ENCODE results near the gene HCN4. TPM values are rescaled to one million over a fixed set of nuclear protein-coding genes. Genes with fewer than 3 reads are reported as not detected.

HCN4 gene
- total RNA-seq, 1 experiment from 2014 or later, result 10.5 TPM

GRCh38 chr15:73333001-73333400 lies 35.8 kb downstream of the HCN4 start:
- POLR2A ChIA-PET, result no interaction called here
- no peaks in the 10 kb centered on the region for H3K27me3 Mint-ChIP-seq (ENCODE audit: low read depth)
- H3K36me3 Mint-ChIP-seq, result no peaks in the 10 kb centered on the region
- no peak for DNase-seq (ENCODE audit: low spot score)
- CTCF ChIA-PET, result interaction anchor here (1.1 to 1.9 kb wide), 3 partner anchors 27 to 372 kb away, joined by 3 to 5 read pairs (median 4); no protein-coding TSS in a partner anchor
- H3K4me1 Mint-ChIP-seq, result no peaks in the 10 kb centered on the region
- TF ChIP-seq GABPB1 (CRISPR knock-in tag; IDR thresholded peaks at IDR 0.05), result no peak
- TF ChIP-seq, protein P1, sequence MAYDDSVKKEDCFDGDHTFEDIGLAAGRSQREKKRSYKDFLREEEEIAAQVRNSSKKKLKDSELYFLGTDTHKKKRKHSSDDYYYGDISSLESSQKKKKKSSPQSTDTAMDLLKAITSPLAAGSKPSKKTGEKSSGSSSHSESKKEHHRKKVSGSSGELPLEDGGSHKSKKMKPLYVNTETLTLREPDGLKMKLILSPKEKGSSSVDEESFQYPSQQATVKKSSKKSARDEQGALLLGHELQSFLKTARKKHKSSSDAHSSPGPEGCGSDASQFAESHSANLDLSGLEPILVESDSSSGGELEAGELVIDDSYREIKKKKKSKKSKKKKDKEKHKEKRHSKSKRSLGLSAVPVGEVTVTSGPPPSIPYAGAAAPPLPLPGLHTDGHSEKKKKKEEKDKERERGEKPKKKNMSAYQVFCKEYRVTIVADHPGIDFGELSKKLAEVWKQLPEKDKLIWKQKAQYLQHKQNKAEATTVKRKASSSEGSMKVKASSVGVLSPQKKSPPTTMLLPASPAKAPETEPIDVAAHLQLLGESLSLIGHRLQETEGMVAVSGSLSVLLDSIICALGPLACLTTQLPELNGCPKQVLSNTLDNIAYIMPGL (CRISPR knock-in tag; IDR thresholded peaks at IDR 0.05), result no peak
- TF ChIP-seq, protein P2, sequence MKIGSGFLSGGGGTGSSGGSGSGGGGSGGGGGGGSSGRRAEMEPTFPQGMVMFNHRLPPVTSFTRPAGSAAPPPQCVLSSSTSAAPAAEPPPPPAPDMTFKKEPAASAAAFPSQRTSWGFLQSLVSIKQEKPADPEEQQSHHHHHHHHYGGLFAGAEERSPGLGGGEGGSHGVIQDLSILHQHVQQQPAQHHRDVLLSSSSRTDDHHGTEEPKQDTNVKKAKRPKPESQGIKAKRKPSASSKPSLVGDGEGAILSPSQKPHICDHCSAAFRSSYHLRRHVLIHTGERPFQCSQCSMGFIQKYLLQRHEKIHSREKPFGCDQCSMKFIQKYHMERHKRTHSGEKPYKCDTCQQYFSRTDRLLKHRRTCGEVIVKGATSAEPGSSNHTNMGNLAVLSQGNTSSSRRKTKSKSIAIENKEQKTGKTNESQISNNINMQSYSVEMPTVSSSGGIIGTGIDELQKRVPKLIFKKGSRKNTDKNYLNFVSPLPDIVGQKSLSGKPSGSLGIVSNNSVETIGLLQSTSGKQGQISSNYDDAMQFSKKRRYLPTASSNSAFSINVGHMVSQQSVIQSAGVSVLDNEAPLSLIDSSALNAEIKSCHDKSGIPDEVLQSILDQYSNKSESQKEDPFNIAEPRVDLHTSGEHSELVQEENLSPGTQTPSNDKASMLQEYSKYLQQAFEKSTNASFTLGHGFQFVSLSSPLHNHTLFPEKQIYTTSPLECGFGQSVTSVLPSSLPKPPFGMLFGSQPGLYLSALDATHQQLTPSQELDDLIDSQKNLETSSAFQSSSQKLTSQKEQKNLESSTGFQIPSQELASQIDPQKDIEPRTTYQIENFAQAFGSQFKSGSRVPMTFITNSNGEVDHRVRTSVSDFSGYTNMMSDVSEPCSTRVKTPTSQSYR (CRISPR knock-in tag; IDR thresholded peaks at IDR 0.05), result no peak
- TF ChIP-seq, protein P3, sequence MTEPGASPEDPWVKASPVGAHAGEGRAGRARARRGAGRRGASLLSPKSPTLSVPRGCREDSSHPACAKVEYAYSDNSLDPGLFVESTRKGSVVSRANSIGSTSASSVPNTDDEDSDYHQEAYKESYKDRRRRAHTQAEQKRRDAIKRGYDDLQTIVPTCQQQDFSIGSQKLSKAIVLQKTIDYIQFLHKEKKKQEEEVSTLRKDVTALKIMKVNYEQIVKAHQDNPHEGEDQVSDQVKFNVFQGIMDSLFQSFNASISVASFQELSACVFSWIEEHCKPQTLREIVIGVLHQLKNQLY (CRISPR knock-in tag; IDR thresholded peaks at IDR 0.05), result no peak
- TF ChIP-seq, protein P4, sequence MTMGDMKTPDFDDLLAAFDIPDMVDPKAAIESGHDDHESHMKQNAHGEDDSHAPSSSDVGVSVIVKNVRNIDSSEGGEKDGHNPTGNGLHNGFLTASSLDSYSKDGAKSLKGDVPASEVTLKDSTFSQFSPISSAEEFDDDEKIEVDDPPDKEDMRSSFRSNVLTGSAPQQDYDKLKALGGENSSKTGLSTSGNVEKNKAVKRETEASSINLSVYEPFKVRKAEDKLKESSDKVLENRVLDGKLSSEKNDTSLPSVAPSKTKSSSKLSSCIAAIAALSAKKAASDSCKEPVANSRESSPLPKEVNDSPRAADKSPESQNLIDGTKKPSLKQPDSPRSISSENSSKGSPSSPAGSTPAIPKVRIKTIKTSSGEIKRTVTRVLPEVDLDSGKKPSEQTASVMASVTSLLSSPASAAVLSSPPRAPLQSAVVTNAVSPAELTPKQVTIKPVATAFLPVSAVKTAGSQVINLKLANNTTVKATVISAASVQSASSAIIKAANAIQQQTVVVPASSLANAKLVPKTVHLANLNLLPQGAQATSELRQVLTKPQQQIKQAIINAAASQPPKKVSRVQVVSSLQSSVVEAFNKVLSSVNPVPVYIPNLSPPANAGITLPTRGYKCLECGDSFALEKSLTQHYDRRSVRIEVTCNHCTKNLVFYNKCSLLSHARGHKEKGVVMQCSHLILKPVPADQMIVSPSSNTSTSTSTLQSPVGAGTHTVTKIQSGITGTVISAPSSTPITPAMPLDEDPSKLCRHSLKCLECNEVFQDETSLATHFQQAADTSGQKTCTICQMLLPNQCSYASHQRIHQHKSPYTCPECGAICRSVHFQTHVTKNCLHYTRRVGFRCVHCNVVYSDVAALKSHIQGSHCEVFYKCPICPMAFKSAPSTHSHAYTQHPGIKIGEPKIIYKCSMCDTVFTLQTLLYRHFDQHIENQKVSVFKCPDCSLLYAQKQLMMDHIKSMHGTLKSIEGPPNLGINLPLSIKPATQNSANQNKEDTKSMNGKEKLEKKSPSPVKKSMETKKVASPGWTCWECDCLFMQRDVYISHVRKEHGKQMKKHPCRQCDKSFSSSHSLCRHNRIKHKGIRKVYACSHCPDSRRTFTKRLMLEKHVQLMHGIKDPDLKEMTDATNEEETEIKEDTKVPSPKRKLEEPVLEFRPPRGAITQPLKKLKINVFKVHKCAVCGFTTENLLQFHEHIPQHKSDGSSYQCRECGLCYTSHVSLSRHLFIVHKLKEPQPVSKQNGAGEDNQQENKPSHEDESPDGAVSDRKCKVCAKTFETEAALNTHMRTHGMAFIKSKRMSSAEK (CRISPR knock-in tag; IDR thresholded peaks at IDR 0.05; ENCODE audit: borderline replicate concordance), result no peak
- no peak for TF ChIP-seq CREB1 (CRISPR knock-in tag; IDR thresholded peaks at IDR 0.05)
- no peak for TF ChIP-seq NFYB (CRISPR knock-in tag; conservative IDR thresholded peaks at IDR 0.05; ENCODE audit: low read depth)
- no peak overlapping the region; the same call in 1 of the 2 replicates for H3K27ac Mint-ChIP-seq
- ATAC-seq, result no peak
- H3K4me3 Mint-ChIP-seq, result no peak overlapping the region
- no peaks in the 10 kb centered on the region for H3K9me3 Mint-ChIP-seq

GRCh38 chr15:73331991-73332925 lies 36.5 kb downstream of the HCN4 start:
- ATAC-seq (no peak), DNase-seq (ENCODE audit: low spot score) (no peak)
- POLR2A ChIA-PET, result no interaction called here
- H3K27ac Mint-ChIP-seq, result no peak overlapping the region
- no peaks in the 10 kb centered on the region for H3K36me3 Mint-ChIP-seq
- CTCF ChIA-PET, result interaction anchor here (1.4 to 1.9 kb wide), 2 partner anchors 224 to 372 kb away, joined by 4 to 5 read pairs; no protein-coding TSS in a partner anchor
- no peaks in the 10 kb centered on the region for H3K27me3 Mint-ChIP-seq (ENCODE audit: low read depth)
- H3K4me1 Mint-ChIP-seq, result no peaks in the 10 kb centered on the region
- H3K4me3 Mint-ChIP-seq, result no peak overlapping the region
- no peaks in the 10 kb centered on the region for H3K9me3 Mint-ChIP-seq
- TF ChIP-seq AFF4 (CRISPR knock-in tag; IDR thresholded peaks at IDR 0.05; ENCODE audit: borderline replicate concordance) (no peak), ZBTB21 (CRISPR knock-in tag; IDR thresholded peaks at IDR 0.05; ENCODE audit: borderline replicate concordance) (no peak), PRRX2 (CRISPR knock-in tag; IDR thresholded peaks at IDR 0.05) (no peak), NFATC4 (CRISPR knock-in tag; IDR thresholded peaks at IDR 0.05) (no peak)
- TF ChIP-seq, protein P5, sequence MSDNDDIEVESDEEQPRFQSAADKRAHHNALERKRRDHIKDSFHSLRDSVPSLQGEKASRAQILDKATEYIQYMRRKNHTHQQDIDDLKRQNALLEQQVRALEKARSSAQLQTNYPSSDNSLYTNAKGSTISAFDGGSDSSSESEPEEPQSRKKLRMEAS (CRISPR knock-in tag; IDR thresholded peaks at IDR 0.05), result no peak
- TF ChIP-seq, protein P4 (CRISPR knock-in tag; IDR thresholded peaks at IDR 0.05; ENCODE audit: borderline replicate concordance), result no peak
- TF ChIP-seq, protein P6, sequence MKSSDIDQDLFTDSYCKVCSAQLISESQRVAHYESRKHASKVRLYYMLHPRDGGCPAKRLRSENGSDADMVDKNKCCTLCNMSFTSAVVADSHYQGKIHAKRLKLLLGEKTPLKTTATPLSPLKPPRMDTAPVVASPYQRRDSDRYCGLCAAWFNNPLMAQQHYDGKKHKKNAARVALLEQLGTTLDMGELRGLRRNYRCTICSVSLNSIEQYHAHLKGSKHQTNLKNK (CRISPR knock-in tag; IDR thresholded peaks at IDR 0.05), result no peak

Data from WTC11 (cell line).